Keratinocyte (primary cell): ENCODE data around the gene NETO2. TPM values are rescaled to one million over a fixed set of nuclear protein-coding genes. Genes with fewer than 3 reads are reported as not detected.

Experiments
- DNase-seq: peaks from one replicate; pipeline ENCODE4 v3.0.0-alpha.2; 2011; ENCODE audit warnings: low read depth, missing footprints, low spot score
- FAIRE-seq: peaks from 2 replicates; lab custom pipeline; 2011; peaks lifted over from hg19 to GRCh38; lab: Jason Lieb, UNC
- H2AFZ ChIP-seq: 2 replicates; pipeline ENCODE4 v1.6.0; 2012; ENCODE audit warnings: low read length, control low read depth, inconsistent platforms; ENCODE audit not compliant: control insufficient read depth
- H3K27ac ChIP-seq: 2 replicates; pipeline ENCODE4 v1.5.1; 2011; ENCODE audit warnings: low read length; ENCODE audit not compliant: control insufficient read depth, insufficient read depth
- H3K27me3 ChIP-seq: 3 replicates; pipeline ENCODE4 v1.6.0; 2011; ENCODE audit warnings: low read length; ENCODE audit not compliant: control insufficient read depth, insufficient read depth; ENCODE audit errors: extremely low read depth
- H3K36me3 ChIP-seq, 2 experiments: 2 replicates in 1 of 2; 3 replicates in 1 of 2; pipeline ENCODE4 v1.5.1; 2011; ENCODE audit warnings: low read length in 2 of 2, mild to moderate bottlenecking in 1 of 2; ENCODE audit not compliant: control insufficient read depth in 2 of 2, insufficient read depth in 2 of 2; ENCODE audit errors: extremely low read depth in 1 of 2
- H3K4me1 ChIP-seq: 3 replicates; pipeline ENCODE4 v1.5.1; 2011; ENCODE audit warnings: low read length; ENCODE audit not compliant: control insufficient read depth, insufficient read depth; ENCODE audit errors: extremely low read depth
- H3K4me2 ChIP-seq: 3 replicates; pipeline ENCODE4 v1.6.0; 2011; ENCODE audit warnings: low read depth, low read length; ENCODE audit not compliant: control insufficient read depth, insufficient read depth; ENCODE audit errors: extremely low read depth
- H3K4me3 ChIP-seq, 3 experiments: fragments of 200-600 bp in 1 of 3; sonication (generic) in 1 of 3; 2 replicates in 2 of 3; 3 replicates in 1 of 3; pipeline ENCODE4 v1.5.1; 2011 to 2016; ENCODE audit warnings: low read length in 3 of 3, mild to moderate bottlenecking in 3 of 3, control low read depth in 2 of 3, inconsistent platforms in 1 of 3, low read depth in 1 of 3, mixed read lengths in 1 of 3, mixed run types in 1 of 3, moderate library complexity in 1 of 3; ENCODE audit not compliant: control insufficient read depth in 2 of 3, insufficient read depth in 2 of 3; ENCODE audit errors: extremely low read depth in 1 of 3
- H3K79me2 ChIP-seq: 2 replicates; pipeline ENCODE4 v1.6.0; 2012; ENCODE audit warnings: low read length; ENCODE audit not compliant: control insufficient read depth, insufficient read depth
- H3K9ac ChIP-seq: 3 replicates; pipeline ENCODE4 v1.6.0; 2011; ENCODE audit warnings: low read length; ENCODE audit not compliant: control insufficient read depth, insufficient read depth; ENCODE audit errors: extremely low read depth
- H3K9me1 ChIP-seq: 3 replicates; pipeline ENCODE4 v1.6.0; 2011; ENCODE audit warnings: low read length; ENCODE audit not compliant: control insufficient read depth, insufficient read depth; ENCODE audit errors: extremely low read depth
- H3K9me3 ChIP-seq: 2 replicates; pipeline ENCODE4 v1.5.1; 2012; ENCODE audit warnings: low read depth, low read length; ENCODE audit not compliant: control insufficient read depth
- H4K20me1 ChIP-seq: 3 replicates; pipeline ENCODE4 v1.6.0; 2011; ENCODE audit warnings: low read length; ENCODE audit not compliant: control insufficient read depth, insufficient read depth; ENCODE audit errors: extremely low read depth
- EZH2 ChIP-seq: IDR thresholded peaks from one replicate; pipeline ENCODE4 v1.6.1; 2012; ENCODE audit warnings: inconsistent platforms, mild to moderate bottlenecking, low read length, moderate library complexity
- dilution Hi-C: fragments of 300-500 bp; cut with MboI; formaldehyde crosslinking; loops from one replicate; pipeline ENCODE4 v1.7.0; 2020; ENCODE audit warnings: low sequenced_read_pairs; ENCODE audit not compliant: extremely low pct_ligation_motif_present
- polyA plus RNA-seq, 5 experiments: library from polyadenylated mRNA; depleted of rRNA in 3 of 5; stranded (reverse) in 3 of 5; stranded (forward) in 1 of 5; unstranded in 1 of 5; fragments of >200 nt; gene quantifications; 1 replicate in 1 of 5; 2 replicates in 3 of 5; 3 replicates in 1 of 5; pipeline versions ENCODE4 v1.2.1 to v1.2.3, GENCODE V29; 2011 to 2012; ENCODE audit warnings: missing spikeins in 2 of 5, low read depth in 1 of 5, low replicate concordance in 1 of 5
- TF ChIP-seq, protein P1 (sequence below), 3 experiments: IDR thresholded peaks in 1 of 3; conservative IDR thresholded peaks in 1 of 3; optimal IDR thresholded peaks in 1 of 3; 2 replicates in 2 of 3; 3 replicates in 1 of 3; pipeline versions ENCODE3 to v1.5.1; 2011; ENCODE audit warnings: low read length in 3 of 3, mild to moderate bottlenecking in 3 of 3, moderate library complexity in 2 of 3, control low read depth in 1 of 3, inconsistent platforms in 1 of 3; ENCODE audit not compliant: insufficient read depth in 2 of 3; ENCODE audit errors: extremely low read depth in 1 of 3

NETO2 gene
- polyA plus RNA-seq, 1 donor (not counting 4 experiments of a cell fraction or from before 2014, with no cell fraction given) = 74.4 TPM

DNA sequence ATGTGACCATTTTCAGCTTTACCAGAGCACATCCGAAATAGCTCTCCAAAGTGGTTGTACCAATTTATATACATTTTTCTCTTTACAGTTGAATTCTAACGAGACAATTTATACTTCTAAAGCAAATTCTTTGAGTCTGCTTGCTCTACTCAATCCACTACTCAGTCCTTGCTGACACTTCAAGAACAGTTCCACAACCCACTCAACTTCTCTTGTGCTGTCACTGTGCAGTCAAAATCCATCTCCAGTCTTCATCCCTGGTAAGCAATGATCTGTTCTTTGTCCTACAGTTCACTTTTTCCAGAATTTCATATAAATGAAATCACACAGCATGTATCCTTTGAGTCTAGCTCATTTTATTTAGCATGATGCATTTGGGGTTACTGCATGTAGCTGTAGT lies 30.6 kb downstream of the NETO2 start:
- Histone ChIP-seq H3K4me2 (no peak overlapping the region), H4K20me1 (no peaks in the 10 kb centered on the region), H3K9ac (no peak overlapping the region), H3K36me3 (peaks cover 2 to 8% of the 10 kb centered on the region in 2 experiments), H3K4me3 (no peak overlapping the region), H3K27ac (no peak overlapping the region), H3K27me3 (no peaks in the 10 kb centered on the region), H3K4me1 (no peaks in the 10 kb centered on the region), H2AFZ (no peak overlapping the region), H3K9me3 (no peaks in the 10 kb centered on the region), H3K79me2 (no peaks in the 10 kb centered on the region), H3K9me1 (no peaks in the 10 kb centered on the region)
- TF ChIP-seq, protein P1, sequence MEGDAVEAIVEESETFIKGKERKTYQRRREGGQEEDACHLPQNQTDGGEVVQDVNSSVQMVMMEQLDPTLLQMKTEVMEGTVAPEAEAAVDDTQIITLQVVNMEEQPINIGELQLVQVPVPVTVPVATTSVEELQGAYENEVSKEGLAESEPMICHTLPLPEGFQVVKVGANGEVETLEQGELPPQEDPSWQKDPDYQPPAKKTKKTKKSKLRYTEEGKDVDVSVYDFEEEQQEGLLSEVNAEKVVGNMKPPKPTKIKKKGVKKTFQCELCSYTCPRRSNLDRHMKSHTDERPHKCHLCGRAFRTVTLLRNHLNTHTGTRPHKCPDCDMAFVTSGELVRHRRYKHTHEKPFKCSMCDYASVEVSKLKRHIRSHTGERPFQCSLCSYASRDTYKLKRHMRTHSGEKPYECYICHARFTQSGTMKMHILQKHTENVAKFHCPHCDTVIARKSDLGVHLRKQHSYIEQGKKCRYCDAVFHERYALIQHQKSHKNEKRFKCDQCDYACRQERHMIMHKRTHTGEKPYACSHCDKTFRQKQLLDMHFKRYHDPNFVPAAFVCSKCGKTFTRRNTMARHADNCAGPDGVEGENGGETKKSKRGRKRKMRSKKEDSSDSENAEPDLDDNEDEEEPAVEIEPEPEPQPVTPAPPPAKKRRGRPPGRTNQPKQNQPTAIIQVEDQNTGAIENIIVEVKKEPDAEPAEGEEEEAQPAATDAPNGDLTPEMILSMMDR (optimal IDR thresholded peaks at IDR 0.05 in 1 of 3, IDR thresholded peaks at IDR 0.05 in 1 of 3, conservative IDR thresholded peaks at IDR 0.05 in 1 of 3; ENCODE audit: extremely low read depth in 1 of 3, insufficient read depth in 2 of 3, low read length in 3 of 3) = no peak
- no peak for TF ChIP-seq EZH2
- FAIRE-seq (no peak), DNase-seq (no peak)
- dilution Hi-C loops = no loop called here

DNA sequence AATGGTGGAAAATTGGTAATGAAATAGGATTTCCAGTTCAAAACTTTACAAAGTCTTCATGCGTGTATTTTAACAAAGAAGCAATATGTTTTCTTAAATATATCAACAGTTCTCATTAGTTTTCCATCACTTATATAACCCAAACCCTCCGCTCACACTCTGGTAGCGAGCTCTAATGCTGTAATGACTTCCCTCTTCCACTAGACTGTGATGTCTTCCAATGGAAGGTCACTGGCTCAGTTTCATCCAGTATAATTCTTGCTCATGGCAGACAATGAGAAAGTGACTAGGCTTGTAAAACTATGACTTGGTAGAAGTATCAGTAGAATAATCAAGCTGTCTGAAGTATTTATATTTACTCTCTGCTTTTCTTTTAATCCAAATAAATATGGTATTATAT lies 32.8 kb downstream of the NETO2 start:
- no peak overlapping the region for H3K4me2 ChIP-seq
- TF ChIP-seq EZH2 = no peak
- TF ChIP-seq, protein P1 (optimal IDR thresholded peaks at IDR 0.05 in 1 of 3, IDR thresholded peaks at IDR 0.05 in 1 of 3, conservative IDR thresholded peaks at IDR 0.05 in 1 of 3; ENCODE audit: extremely low read depth in 1 of 3, insufficient read depth in 2 of 3, low read length in 3 of 3) = peak in 1 of 3 experiments; percentile 16
- no peaks in the 10 kb centered on the region for H3K9me1 ChIP-seq
- DNase-seq (no peak), FAIRE-seq (no peak)
- H3K27me3 ChIP-seq = no peaks in the 10 kb centered on the region
- H2AFZ ChIP-seq = no peak overlapping the region
- peaks cover 2 to 6% of the 10 kb centered on the region in 2 experiments for H3K36me3 ChIP-seq
- H3K9me3 ChIP-seq = no peaks in the 10 kb centered on the region
- dilution Hi-C loops = no loop called here
- H3K79me2 ChIP-seq = no peaks in the 10 kb centered on the region
- no peaks in the 10 kb centered on the region for H4K20me1 ChIP-seq
- no peak overlapping the region for H3K9ac ChIP-seq
- no peaks in the 10 kb centered on the region for H3K4me1 ChIP-seq
- H3K27ac ChIP-seq = no peak overlapping the region
- no peak overlapping the region for H3K4me3 ChIP-seq
